HG03571 (cell line): ENCODE measurements around the gene NINL.
"Not testable (repeated sequence)": the region's sequence is repeated elsewhere in the genome, so short reads cannot be mapped to it uniquely, and the experiment has no call there.

Experiments used
- ATAC-seq: cut with Tn5 transposase; IDR thresholded peaks from one replicate; pipeline ENCODE4 v1.9.1; 2021; ENCODE audit not compliant: unreplicated experiment

NINL gene

DNA sequence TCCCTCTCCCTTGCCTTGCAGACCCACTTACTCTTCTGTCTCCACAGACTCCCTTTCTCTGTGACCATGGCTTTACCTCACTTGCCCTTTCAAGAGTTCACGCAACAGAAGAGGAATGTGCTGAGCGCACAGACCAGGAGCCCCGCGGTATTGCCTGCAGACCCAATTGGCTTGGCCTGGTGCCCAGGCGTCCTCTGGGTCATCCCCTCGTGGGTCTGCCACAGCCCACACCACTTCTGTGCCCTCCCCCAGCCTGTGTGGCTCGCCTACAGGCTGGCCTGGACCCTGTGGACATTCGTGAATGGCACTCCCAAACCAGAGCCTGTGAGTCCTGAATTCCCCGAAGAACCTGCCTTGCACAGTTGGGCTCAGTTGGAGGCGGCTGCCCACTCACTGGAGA lies 15.3 kb upstream of the NINL start:
- ATAC-seq: no peak

DNA sequence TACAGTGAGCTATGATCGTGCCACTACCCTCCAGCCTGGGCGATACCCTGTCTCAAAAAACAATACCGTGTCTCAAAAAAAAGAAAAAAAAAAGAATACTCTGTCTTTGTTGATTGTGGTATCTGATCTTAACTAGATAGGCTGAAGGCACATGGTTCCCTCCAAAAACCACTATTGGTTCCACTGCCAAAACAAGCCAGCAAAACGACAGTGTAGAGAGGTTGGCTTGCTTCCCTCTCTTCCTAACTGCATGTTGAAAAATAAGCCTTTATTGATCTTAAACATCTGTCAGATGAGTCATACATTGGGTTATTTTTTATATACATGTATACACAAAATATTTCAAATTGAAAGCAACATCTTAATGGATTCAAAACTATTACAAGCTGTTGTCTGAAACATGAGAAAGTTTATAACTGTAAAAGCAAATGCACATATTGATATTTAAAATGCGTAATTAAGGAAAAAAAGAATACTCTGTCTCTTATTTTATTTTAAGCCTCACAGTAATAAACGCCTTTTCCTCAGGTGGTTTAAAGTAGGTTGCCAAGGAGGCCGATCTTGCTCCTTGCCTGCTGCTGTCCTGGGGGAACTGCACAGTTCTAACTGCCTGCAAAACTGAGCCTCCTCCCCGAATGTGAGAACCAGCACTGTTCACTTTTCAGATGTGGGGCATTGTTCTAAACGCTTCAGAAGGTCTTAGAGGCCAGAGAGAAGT lies 7.0 kb upstream of the NINL start:
- no peak for ATAC-seq

DNA sequence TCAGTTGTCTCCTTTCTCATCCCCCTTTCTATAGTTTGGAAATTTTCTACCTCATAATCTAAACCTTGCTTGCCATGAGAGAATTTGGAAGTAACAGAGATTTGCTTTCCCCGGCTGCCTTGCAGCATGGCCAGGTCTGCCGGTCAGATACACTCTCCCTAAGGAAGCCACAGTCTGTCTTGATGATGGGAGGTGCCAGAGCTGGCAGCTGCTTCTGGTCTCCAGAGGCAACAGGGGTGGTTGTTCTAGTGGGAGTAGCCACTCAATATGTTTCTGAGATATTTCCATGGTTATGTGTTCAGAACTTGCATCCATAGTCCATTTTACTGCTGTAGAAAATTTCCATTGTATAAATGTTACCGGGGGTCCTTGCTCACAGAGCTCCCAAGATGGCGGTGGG lies 5.4 kb upstream of the NINL start:
- ATAC-seq: not testable (repeated sequence)

DNA sequence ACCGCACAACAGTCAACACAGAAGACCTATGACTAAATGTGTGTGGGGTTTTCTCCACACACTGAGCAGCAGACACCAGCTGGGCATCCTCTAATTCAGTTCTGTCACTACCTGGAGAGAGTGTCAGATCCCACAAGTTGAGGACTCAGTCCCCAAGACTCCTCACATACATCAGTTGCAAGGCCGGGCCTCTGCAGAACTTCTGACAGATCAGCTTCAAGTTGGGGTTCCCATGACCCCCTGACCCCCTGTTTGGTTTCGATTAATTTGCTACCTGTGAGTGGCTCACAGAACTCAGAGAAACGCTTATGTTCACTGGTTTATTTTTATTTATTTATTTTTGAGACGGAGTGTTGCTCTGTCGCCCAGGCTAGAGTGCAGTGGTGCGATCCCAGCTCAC lies 3.2 kb upstream of the NINL start:
- ATAC-seq: no peak

DNA sequence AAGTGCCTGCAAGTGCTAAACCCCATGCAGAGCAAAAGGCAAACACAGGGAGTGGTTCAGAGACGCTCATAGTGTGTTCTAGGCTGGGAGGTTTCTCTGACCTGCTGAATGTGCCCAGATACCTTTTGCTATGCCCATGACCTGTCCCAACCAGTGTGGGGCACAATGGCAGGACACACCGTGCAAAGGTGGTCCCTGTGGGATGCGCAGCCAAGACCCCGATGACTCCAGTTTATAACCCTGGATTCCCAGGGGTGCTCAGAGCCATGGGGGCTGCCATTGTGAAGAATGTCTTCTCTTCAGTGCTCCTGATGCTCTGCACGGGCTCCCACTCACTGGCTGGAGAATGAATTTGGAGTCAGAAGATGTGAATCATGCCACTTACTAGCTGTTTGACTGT lies 2.2 kb upstream of the NINL start:
- no peak for ATAC-seq

DNA sequence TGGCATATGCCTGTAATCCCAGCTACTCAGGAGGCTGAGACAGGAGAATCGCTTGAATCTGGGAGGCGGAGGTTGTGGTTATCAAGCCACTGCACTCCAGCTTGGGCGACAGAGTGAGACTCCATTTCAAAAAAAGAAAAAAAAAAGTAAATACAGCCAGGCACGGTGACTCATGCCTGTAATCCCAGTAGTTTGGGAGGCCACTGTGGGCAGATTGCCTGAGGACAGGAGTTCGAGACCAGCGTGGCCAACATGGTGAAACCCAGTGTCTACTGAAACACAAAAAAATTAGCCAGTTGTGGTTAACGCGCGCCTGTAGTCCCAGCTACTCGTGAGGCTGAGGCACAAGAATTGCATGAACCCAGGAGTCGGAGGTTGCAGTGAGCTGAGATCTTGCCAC lies 1.5 kb upstream of the NINL start:
- no peak for ATAC-seq

DNA sequence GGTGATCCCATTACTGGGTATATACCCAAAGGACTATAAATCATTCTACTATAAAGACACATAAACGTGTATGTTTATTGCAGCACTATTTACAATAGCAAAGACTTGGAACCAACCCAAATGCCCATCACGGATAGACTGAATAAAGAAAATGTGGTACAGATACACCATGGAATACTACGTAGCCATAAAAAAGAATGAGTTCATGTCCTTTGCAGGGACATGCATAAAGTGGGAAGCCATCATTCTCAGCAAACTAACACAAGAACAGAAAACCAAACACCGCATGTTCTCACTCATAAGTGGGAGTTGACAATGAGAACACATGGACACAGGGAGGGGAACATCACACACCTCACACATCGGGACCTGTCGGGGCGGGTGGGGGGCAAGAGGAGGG lies 1.7 kb downstream of the NINL start:
- not testable (repeated sequence) for ATAC-seq

DNA sequence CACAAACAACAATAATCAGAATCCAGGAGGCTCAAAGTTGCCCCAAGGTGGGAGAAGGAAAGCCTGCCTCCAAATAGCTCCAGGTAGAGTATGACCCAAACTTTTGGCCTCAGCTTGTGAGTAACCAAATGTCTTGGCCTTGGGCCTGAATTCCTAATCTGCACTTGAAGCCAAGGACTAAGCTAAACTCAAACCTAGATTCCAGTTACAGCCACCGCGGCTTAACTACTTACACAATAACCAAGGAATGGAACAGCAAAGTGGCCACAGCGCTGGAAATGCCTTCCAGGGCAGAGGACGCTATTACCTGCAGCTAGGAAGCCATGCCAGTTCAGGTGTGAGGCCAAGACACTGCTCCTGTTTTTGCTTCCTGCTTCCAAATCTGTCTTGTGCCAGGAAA lies 4.6 kb downstream of the NINL start:
- ATAC-seq: no peak

DNA sequence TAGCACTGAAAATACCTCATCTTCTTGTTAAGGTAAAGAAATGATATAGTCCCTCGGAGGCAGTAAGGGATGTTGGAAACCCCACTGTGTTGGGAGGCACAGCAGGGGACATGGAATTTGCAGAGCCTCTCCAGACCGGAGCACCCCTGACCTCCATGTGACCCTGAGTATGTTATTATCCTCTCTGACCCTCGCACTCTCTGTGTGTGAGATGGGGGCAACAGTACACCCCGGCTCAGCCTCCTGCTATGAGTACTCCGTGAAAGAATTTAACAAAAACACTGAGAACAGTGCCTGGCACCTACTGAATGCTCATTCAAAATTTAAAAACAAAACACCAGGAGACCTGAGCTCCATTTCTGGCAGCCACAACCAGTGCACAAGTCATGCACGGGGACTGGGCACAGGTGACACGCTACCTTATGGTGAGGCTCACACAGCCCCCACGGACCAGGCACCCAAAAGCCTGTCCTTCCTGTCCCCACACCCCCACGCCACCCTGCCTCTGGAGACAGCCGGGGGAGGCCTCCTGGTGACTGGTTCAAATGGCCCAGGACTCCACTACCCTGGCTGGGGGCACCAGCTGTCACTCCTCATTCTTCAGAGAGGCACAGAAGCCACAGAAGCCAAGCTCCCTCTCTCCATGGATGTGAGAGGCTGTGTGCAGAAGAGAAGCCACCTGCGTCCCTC lies 6.1 kb downstream of the NINL start:
- ATAC-seq: no peak

DNA sequence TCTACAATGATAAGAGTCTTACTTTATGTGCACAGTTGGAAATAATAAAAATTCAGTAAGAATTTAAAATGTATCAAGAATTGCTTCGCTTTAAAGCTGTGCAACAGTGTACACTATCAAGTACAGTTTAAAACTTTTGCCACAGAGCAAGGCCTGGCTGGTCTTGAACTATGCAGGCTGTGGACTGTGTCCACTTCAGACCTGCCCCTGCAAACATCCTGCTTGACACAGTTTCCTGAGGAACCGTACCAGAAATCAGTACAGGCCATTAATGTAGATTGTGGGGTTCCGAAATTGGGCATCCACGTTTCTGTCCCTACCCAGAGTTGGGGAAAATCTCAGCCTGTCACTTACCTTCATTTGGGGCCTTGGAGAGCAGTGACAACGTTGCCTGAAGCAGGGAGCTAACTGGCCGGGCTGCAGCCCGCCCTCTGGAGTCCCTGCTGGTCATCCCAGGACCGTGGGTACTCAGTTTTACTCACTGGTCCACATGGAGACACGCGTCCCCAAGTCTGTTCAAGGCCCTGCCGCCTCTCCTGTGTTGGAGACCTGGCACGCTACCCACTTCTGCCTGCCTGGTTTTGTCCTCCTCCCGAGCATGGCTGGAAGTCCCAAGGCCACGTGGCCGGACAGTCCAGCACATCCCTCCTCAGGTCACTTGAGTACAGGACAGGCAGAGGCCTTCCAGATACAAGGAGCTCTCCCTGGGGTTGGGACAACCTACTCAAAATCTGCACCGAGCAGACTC lies 8.4 kb downstream of the NINL start:
- no peak for ATAC-seq

DNA sequence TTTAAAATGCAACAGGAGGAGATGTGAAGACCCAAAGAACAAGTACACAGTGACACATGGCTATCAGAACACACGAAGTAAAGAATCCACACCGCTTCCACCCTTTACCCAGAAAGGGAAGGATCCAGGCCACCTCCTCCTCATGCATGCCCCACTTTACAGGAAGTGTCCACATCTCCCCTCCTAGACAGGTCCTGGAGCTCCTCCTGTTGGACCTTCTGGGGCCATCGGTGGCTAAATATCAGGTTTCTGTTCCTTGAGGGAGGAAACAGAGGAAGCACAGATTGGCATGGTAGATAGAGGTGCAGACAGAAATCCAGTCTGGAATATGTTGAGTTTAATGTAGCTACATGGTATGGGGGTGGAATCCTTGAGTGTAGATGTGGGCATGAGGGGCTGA lies 10.9 kb downstream of the NINL start:
- no peak for ATAC-seq

DNA sequence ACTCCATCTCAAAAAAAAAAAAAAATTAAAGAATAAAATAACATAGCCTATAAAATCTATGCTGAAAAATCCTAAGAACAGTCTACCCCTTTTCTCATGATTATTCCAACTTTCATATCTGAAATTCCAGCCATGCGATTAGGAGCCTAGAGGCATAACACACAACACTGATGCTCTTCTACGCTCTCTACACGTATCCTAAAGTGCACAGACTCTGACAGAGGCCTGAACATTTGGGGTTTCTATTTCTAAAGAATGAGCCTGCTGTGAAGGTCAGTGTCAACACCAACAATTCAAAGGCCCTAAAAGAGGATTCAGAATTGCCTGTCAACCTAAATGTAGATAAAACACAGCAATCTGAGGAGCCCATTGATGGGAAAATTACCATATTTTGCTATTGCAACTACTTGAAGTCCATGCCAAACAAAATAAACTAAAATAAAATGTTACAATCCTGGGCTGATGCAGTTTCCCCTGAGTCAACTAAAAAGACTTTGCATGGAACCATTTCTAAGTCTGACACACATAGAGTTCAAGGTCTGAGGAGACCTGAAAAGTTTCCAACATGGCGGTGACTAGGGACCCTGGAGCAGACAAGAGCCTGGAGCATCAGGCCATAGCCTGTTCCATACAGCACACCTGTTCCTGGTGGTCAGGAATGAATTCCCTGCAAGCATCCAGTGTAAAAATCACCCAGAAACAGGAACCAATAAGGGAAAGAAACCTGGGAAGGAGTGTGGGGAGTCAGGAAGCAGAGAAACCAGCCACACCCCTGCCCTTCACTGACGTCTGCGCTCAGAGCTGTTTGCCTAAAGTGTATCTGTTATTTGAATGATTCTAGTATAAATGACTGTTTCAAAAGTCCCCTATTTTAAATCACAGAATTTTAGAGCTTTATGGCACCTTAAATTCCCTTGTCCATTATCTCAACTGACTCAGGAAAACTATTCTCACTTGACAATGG lies 11.8 kb downstream of the NINL start:
- ATAC-seq: no peak

DNA sequence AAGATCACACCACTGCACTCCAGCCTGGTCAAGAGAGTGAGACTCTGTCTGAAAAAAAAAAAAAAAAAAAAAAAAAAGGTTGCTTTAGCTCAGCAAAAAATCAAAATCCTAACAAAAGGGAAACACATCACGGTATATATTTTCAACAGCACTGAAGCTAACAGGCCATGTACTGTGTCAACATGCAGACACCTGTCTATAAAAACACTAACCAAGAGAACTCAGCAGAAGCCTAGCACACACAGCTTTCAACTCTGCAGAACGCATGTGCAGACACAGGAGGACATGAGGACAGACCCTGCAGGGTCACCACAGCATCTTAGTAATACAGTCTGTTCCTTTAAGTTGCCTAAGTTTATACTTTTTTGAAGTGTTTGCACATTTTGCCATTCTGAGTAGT lies 13.5 kb downstream of the NINL start:
- no peak for ATAC-seq

DNA sequence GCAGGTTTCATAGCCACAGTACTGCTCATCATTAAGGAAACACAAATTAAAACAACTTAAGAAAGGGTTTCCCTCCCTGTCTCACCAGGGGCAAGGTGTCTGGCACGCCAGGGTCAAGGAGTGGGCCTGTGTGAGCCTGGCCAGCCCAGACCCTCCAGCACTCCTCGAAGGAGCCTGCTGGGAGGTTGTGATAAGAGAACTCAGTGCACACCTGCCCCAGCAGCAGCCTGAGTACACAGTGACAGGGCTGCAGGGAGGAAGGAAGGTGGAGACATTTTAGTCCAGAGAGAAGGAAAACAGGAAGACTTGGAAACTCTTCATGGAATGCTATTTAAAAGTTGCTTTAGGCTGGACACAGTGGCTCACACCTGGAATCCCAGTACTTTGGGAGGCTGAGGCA lies 14.1 kb downstream of the NINL start:
- ATAC-seq: no peak

DNA sequence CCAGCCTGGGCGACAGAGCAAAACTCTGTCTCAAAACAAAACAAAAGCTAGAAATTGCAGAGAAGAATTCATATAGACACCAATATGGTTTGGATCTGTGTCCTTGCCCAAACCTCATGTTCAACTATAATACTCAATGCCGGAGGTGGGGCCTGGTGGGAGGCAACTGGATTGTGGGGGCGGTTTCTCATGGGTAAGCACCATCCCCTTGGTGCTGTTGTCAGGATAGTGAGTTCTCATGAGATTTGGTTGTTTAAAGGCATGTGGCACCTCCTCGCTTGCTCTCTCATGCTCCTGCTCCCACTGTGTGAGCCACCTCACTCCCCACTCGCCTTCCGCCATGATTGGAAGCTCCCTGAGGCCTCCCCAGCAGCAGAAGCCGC lies 15.2 kb downstream of the NINL start:
- no peak for ATAC-seq

DNA sequence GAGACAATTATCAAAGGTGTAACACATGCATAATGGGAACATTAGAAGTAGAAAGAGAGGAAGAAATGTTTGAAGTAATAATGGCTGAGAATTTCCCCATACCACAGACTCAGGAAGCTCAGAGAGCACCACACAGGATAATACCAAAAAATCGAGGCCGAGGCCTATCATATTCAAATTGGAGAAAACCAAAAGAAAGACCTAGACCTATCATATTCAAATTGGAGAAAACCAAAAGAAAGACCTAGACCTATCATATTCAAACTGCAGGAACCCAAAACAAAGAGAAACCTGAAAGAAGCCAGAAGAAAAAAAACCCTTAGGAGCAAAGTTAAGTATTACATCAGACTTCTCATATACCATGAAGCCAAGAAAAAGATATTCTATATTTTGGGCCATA lies 18.0 kb downstream of the NINL start:
- ATAC-seq: no peak

DNA sequence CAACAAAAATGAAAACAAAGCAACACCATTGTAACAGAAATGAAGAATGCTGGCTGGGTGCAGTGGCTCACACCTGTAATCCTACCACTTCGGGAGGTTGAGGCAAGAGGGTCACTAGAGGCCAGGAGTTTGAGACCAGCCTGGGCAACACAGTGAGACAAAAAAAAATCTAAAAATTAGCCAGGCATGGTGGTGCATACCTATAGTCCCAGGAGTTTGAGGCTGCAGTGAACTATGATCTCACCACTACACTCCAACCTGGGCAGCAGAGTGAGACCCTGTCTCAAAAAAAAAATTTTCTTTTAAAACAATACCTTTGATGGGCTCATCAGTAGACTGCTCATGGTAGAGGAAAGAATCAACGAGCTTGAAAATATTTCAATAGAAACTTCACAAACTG lies 18.5 kb downstream of the NINL start:
- ATAC-seq: no peak

DNA sequence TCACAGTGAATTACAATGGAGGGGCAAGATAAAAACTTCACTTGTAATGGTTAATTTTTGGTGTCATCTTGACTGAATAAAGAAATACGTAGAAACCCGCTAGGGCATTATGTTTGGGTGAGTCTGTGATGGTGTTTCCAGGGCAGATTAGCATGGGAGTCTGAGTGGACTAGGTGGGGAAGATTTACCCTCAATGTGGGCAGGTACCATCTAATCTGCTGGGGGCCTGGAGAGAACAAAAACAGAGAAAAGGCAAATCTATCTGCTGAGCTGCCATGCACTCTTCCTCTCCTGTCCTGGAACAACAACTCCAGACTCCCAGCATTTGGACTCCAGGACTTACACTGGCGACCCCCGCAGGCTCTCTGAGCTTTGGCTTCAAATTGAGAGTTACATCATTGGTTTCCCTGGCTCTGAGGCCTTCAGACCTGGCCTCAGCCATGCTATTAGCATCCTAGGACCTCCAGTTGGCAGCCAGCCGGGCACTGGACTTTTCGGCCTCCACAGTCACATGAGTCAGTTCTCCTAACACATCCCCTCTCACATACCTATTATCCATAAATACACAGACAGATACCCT lies 19.7 kb downstream of the NINL start:
- no peak for ATAC-seq

DNA sequence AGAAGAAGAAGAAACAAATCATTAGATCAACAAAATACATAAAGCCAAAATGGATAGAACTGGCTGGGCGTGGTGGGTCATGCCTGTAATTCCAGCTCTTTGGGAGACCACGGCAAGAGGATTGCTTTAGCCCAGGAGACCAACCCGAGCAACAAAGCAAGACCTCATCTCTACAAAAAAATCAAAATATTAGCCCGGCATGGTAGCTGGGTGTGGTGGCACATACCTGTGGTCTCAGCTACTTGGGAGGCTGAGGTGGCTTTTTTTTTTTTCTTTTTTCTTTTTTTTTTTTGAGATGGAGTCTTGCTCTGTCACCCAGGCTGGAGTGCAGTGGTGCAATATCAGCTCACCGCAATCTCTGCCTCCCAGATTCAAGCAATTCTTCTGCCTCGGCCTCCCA lies 21.5 kb downstream of the NINL start:
- no peak for ATAC-seq

DNA sequence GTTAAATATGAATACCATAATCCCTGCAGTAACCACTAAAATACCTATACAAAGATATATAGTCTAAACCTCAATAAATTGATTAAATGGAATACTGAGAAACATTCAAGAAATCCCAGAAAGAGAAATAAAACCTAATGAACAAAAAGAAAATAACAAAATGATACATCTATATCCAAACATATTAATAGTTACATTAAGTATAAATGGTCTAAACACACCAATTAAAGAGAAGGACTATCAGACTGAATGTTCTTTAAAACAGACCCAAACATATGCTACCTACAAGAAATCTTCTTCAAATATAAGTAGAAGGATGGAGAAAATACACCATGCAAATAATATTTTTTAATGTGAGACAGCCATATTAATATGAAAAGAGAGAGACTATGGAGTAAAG lies 22.0 kb downstream of the NINL start:
- no peak for ATAC-seq

DNA sequence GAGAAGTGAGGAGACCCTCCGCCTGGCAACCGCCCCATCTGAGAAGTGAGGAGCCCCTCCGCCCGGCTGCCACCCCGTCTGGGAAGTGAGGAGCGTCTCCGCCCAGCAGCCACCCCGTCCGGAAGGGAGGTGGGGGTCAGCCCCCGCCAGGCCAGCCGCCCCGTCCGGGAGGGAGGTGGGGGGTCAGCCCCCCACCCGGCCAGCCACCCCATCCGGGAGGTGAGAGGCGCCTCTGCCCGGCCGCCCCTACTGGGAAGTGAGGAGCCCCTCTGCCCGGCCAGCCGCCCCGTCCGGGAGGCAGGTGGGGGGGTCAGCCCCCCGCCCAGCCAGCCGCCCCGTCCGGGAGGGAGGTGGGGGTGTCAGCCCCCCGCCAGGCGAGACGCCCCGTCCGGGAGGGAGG lies 23.6 kb downstream of the NINL start:
- ATAC-seq: not testable (repeated sequence)
